Hepatocyte (in vitro differentiated cells): ENCODE data around the gene TMEM41B. TPM values are rescaled to one million over a fixed set of nuclear protein-coding genes. Genes with fewer than 3 reads are reported as not detected.
"Not testable (repeated sequence)": the region's sequence is repeated elsewhere in the genome, so short reads cannot be mapped to it uniquely, and the experiment has no call there.

ENCODE experiments used
- DNase-seq: peaks from one replicate; pipeline ENCODE4 v3.0.0-alpha.2; 2016; ENCODE audit warnings: low spot score
- H2AFZ ChIP-seq: fragments of 200-600 bp; sonication (generic); 2 replicates; pipeline ENCODE4 v1.6.0; 2016; ENCODE audit warnings: antibody characterized with exemption, mild to moderate bottlenecking
- H3K27ac ChIP-seq: fragments of 200-600 bp; sonication (generic); 2 replicates; pipeline ENCODE4 v1.5.1; 2016; ENCODE audit warnings: mild to moderate bottlenecking
- H3K27me3 ChIP-seq: fragments of 200-600 bp; sonication (generic); 2 replicates; pipeline ENCODE4 v1.6.1; 2016
- H3K36me3 ChIP-seq: fragments of 200-600 bp; sonication (generic); replicated peaks from 2 replicates; pipeline ENCODE4 v1.5.1; 2016; ENCODE audit warnings: low read depth; ENCODE audit not compliant: insufficient read depth
- H3K4me1 ChIP-seq: fragments of 200-600 bp; sonication (generic); 2 replicates; pipeline ENCODE4 v1.5.1; 2016; ENCODE audit warnings: mild to moderate bottlenecking, moderate library complexity; ENCODE audit not compliant: insufficient read depth
- H3K4me2 ChIP-seq: fragments of 200-600 bp; sonication (generic); 2 replicates; pipeline ENCODE4 v1.6.0; 2016
- H3K4me3 ChIP-seq: fragments of 200-600 bp; sonication (generic); 2 replicates; pipeline ENCODE4 v1.5.1; 2016; ENCODE audit warnings: mild to moderate bottlenecking
- H3K79me2 ChIP-seq: fragments of 200-600 bp; sonication (generic); 2 replicates; pipeline ENCODE4 v1.6.0; 2017; ENCODE audit warnings: mild to moderate bottlenecking
- H3K9me2 ChIP-seq: fragments of 200-600 bp; sonication (generic); replicated peaks from 2 replicates; pipeline ENCODE4 v1.6.0; 2017; ENCODE audit warnings: mild to moderate bottlenecking; ENCODE audit not compliant: insufficient read depth
- H3K9me3 ChIP-seq: fragments of 200-600 bp; sonication (generic); 2 replicates; pipeline ENCODE4 v1.5.1; 2016; ENCODE audit warnings: low read depth, mild to moderate bottlenecking
- H4K20me1 ChIP-seq: fragments of 200-600 bp; sonication (generic); 2 replicates; pipeline ENCODE4 v1.6.0; 2016; ENCODE audit warnings: mild to moderate bottlenecking; ENCODE audit not compliant: insufficient read depth, poor library complexity, severe bottlenecking
- CTCF ChIP-seq: fragments of 200-600 bp; sonication (generic); IDR thresholded peaks from 2 replicates; pipeline ENCODE4 v1.5.1; 2016; ENCODE audit warnings: antibody characterized with exemption, mild to moderate bottlenecking; ENCODE audit not compliant: poor library complexity
- EZH2 ChIP-seq: fragments of 200-600 bp; sonication (generic); IDR thresholded peaks from 2 replicates; pipeline ENCODE4 v1.6.1; 2016; ENCODE audit warnings: antibody characterized with exemption, mild to moderate bottlenecking, borderline replicate concordance
- EZH2phosphoT487 ChIP-seq: fragments of 200-600 bp; sonication (generic); IDR thresholded peaks from one replicate; pipeline ENCODE4 v1.6.1; 2018; ENCODE audit warnings: antibody characterized with exemption, mild to moderate bottlenecking, low read depth, moderate library complexity; ENCODE audit not compliant: unreplicated experiment, severe bottlenecking
- WGBS: methylation state at CpG from one replicate; pipeline ENCODE4 v1.1.6; 2016; ENCODE audit warnings: low lambda C conversion rate; ENCODE audit errors: missing lambda C conversion rate; 5-methylcytosine and 5-hydroxymethylcytosine counted together
- polyA plus RNA-seq: library from polyadenylated mRNA; unstranded; fragments of >200 nt; fragmentation: Nextera tagmentation; extraction: Ambion mirVana; gene quantifications from 2 replicates; pipeline ENCODE4 v1.2.1, GENCODE V29; 2016
- total RNA-seq: library from RNA; depleted of rRNA; stranded (reverse); fragments of >200 nt; gene quantifications from 2 replicates; pipeline ENCODE4 v1.2.3, GENCODE V29; 2014

Gene TMEM41B
- total and polyA plus RNA-seq, 2 experiments from 2014 or later, result 39.6 to 74.4 TPM

DNA sequence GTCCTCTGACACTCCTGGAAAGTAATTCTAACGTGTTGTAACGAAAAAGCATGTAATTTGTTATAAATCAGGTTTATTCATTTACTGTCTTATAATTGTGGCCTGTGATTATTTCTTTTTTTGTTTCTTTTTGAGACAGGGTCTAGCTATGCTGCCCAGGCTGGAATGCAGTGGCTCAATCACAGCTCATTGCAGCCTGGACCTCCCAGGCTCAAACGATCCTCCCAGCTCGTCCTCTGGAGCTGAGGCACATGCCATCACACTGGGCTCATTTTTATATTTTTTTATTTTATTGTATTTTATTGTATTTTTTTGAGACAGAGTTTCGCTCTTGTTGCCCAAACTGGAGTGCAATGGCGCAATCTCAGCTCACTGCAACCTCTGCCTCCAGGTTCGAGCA lies 65.1 kb downstream of the TMEM41B start:
- no peak for TF ChIP-seq EZH2
- TF ChIP-seq EZH2phosphoT487, result no peak
- no peak for TF ChIP-seq CTCF
- peaks cover 30% of the 10 kb centered on the region for H4K20me1 ChIP-seq
- peaks cover 100% of the 10 kb centered on the region for H3K79me2 ChIP-seq
- no peaks in the 10 kb centered on the region for H3K9me3 ChIP-seq
- H3K27ac ChIP-seq, result no peak overlapping the region
- no peaks in the 10 kb centered on the region for H3K9me2 ChIP-seq
- H2AFZ ChIP-seq, result no peak overlapping the region
- no peaks in the 10 kb centered on the region for H3K36me3 ChIP-seq
- 94% methylated on average over 7 of the region's 7 CpGs for WGBS
- H3K4me1 ChIP-seq, result no peaks in the 10 kb centered on the region
- no peak overlapping the region for H3K4me3 ChIP-seq
- no peaks in the 10 kb centered on the region for H3K27me3 ChIP-seq
- H3K4me2 ChIP-seq, result no peak overlapping the region
- no peak for DNase-seq

- TF ChIP-seq EZH2, result no peak
- Histone ChIP-seq H3K79me2 (peaks cover 100% of the 10 kb centered on the region), H3K36me3 (no peaks in the 10 kb centered on the region), H3K9me3 (no peaks in the 10 kb centered on the region), H3K27ac (no peak overlapping the region), H2AFZ (no peak overlapping the region), H3K4me2 (no peak overlapping the region), H4K20me1 (peaks cover 35% of the 10 kb centered on the region), H3K4me3 (no peak overlapping the region), H3K27me3 (no peaks in the 10 kb centered on the region), H3K9me2 (no peaks in the 10 kb centered on the region), H3K4me1 (no peaks in the 10 kb centered on the region)
- 98% methylated on average over 3 of the region's 3 CpGs for WGBS
- DNase-seq, result no peak
Observed at GRCh38 chr11:9247863-9248262, 66.5 kb downstream of the TMEM41B start.

GRCh38 chr11:9236242-9236641 lies 78.2 kb downstream of the TMEM41B start:
- not testable (repeated sequence) for H3K9me2 ChIP-seq, H3K27ac ChIP-seq, H3K4me1 ChIP-seq, H2AFZ ChIP-seq, H3K27me3 ChIP-seq, H3K36me3 ChIP-seq, H3K4me3 ChIP-seq, DNase-seq, H3K9me3 ChIP-seq, H3K4me2 ChIP-seq
- Histone ChIP-seq H4K20me1 (peaks cover 26% of the 10 kb centered on the region), H3K79me2 (peaks cover 97% of the 10 kb centered on the region)
- WGBS, result 96% methylated on average over 10 of the region's 10 CpGs

DNA sequence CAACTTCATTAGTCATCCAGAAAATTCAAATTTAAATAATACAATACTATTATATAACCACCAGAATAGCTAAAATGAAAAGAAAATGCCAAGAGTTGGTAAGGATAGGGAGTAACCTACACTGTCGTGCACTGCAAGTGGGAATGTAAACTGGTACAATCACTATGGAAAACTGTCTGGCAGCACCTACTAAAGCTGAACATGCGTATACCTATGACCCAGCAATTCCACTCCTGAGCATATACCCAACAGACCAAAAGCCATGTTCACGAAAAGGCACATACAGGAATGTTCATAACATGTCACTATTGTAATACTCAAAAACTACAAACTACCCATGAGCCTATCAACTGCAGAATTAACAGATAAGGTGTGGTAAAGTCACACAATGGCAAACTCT lies 81.9 kb downstream of the TMEM41B start:
- H3K9me2 ChIP-seq, result no peaks in the 10 kb centered on the region
- WGBS, result 88% methylated on average over 3 of the region's 3 CpGs
- no peak overlapping the region for H3K27ac ChIP-seq
- no peak for DNase-seq
- H3K79me2 ChIP-seq, result peaks cover 97% of the 10 kb centered on the region
- no peak overlapping the region for H2AFZ ChIP-seq
- H3K4me3 ChIP-seq, result no peak overlapping the region
- H4K20me1 ChIP-seq, result peaks cover 36% of the 10 kb centered on the region
- no peaks in the 10 kb centered on the region for H3K27me3 ChIP-seq
- H3K4me2 ChIP-seq, result no peak overlapping the region
- no peaks in the 10 kb centered on the region for H3K9me3 ChIP-seq
- peaks cover 16% of the 10 kb centered on the region for H3K4me1 ChIP-seq
- no peak for TF ChIP-seq EZH2phosphoT487
- TF ChIP-seq EZH2, result no peak
- no peak for TF ChIP-seq CTCF
- no peaks in the 10 kb centered on the region for H3K36me3 ChIP-seq

- H4K20me1 ChIP-seq, result peaks cover 35% of the 10 kb centered on the region
- TF ChIP-seq CTCF, result no peak
- no peak for TF ChIP-seq EZH2
- TF ChIP-seq EZH2phosphoT487, result no peak
- peak overlapping the region; percentile 46 for H3K27ac ChIP-seq
- no peak overlapping the region for H3K4me3 ChIP-seq
- no peak overlapping the region for H2AFZ ChIP-seq
- no peaks in the 10 kb centered on the region for H3K27me3 ChIP-seq
- H3K4me2 ChIP-seq, result peak overlapping the region; percentile 63
- 9% methylated on average over 1 of the region's 1 CpG for WGBS
- no peaks in the 10 kb centered on the region for H3K9me2 ChIP-seq
- no peaks in the 10 kb centered on the region for H3K36me3 ChIP-seq
- no peaks in the 10 kb centered on the region for H3K9me3 ChIP-seq
- DNase-seq, result no peak
- H3K79me2 ChIP-seq, result peaks cover 97% of the 10 kb centered on the region
- H3K4me1 ChIP-seq, result peaks cover 16% of the 10 kb centered on the region
Observed at GRCh38 chr11:9231848-9232177, 82.6 kb downstream of the TMEM41B start.
